SHP77 (cell line): ENCODE data around the gene APOL1.

Source experiments
- DNase-seq, 2 experiments: peaks; one replicate each; lab custom pipeline; 2025; lab: John Stamatoyannopoulos, UW

Gene APOL1

DNA sequence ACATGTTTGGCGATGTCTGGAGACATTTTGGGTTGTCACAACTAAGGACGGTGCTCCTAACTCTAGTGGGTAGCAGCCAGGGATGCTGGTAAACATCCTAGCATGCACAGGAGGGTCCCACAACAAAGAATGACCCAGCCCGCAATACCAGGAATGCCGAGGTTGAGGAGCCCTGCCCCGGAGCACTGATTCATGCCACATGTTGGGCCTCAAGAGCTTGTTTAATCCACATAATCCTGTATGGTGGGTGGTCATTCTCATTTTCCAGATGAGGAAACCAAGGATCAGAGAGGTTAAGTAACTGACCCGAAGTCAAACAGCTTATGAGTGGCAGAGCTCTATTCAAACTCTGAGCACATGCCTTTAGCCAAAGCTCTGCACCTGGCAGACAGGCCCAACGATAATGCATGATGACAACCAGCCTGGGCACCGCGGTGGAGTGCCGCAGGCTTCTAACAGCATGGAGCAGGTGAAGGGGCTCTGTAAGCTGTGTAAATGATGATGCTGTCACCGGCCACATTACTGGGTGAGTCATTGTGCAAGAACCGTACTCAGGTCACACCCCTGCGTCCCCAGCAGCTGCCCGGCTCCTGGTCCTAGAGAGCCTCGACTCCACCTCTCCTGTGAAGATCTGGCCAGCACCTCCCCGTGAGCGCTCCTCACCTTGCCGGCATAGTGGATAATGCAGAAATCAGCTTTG lies 58.6 kb downstream of the APOL1 start:
- peak; percentile 87 to 89 for DNase-seq

GRCh38 chr22:36315325-36315724 lies 62.4 kb downstream of the APOL1 start:
- DNase-seq, result no peak

DNA sequence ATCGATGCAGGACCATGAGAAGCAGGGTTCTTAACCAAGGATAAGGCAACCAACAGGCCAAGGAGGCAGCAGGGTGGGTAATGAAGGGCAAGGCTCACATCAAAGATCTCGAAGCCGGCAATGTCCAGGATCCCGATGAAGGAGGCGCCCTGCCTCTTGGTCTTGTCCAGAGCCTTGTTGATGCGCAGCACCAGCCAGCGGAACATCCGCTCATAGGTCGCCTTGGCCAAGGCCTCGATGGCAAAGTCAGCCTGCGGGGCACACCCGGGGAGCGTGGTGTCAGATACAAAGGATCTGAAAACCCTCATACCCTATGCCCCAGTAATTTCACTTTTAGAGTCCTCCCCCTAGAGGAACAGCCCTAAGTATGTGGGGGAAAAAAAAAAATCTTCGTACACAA lies 63.5 kb downstream of the APOL1 start:
- no peak for DNase-seq
